HL-60/S4 treated with retinoic acid at 250 ng/mL for 4 days and 3 days (cell line): Measurements from ENCODE around the gene FRAT2.

Source experiments
- in situ Hi-C: fragments of 300-500 bp; cut with MboI; formaldehyde crosslinking; loops from 2 replicates; pipeline ENCODE4 v1.7.0; 2022; ENCODE audit warnings: low sequenced_read_pairs

Gene FRAT2, protein sequence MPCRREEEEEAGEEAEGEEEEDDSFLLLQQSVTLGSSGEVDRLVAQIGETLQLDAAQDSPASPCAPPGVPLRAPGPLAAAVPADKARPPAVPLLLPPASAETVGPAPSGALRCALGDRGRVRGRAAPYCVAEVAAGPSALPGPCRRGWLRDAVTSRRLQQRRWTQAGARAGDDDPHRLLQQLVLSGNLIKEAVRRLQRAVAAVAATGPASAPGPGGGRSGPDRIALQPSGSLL

DNA sequence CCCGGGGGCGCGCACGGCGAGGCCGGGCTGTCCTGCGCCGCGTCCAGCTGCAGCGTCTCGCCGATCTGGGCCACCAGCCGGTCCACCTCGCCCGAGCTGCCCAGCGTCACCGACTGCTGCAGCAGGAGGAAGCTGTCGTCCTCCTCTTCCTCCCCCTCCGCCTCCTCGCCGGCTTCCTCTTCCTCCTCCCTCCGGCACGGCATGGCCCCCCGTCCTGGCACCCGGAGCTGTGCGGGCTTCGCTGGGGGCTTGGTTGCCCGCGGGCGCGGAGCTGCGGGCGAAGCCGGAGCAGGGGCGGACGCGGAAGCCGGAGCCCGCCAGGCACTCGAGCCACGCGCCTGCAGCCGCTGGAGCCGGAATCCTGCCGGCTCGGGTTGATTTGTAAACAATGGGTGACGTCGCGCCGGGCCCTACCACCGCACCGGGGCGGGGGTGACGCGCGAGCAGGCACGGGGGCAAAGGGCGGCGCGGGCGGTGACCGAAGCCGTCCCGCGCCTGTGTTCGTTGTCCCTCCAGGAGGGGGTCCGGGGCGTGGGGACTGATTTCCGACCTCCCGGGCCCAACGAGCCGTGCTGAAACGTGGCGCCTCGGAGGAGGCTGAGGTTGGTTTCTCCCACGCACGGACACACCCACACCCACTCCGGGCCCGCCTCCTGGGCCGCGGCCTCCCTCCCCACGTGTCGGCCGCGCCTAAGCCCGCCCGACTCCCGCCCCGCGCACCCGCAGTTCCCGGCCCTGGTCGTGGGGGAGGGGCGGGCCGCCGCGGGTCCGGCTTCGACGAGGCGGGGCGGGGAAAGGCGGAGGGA lies at the start of gene FRAT2:
TSS of gene FRAT2 (minus strand) at position 360 of the 806 bp plus-strand sequence. CDS start at position 203, 157 bp downstream.
- in situ Hi-C loops, result no loop called here

DNA sequence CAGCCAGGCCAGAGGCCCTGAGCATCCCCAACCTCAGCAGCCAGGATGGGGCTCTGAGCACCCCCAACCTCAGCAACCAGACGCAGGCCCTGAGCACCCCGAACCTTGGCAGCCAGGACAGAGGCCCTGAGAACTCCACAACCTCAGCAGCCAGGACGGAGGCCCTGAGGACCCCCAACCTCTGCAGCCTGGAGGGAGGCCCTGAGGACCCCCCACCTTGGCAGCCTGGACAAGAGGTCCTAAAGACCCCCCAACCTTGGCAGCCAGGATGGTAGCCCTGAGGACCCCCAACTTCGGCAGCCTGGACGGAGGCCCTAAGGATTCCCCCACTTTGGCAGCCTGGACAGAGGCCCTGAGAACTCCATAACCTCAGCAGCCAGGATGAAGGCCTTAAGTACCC lies 49.6 kb upstream of the FRAT2 start:
- in situ Hi-C loops, result no loop called here

DNA sequence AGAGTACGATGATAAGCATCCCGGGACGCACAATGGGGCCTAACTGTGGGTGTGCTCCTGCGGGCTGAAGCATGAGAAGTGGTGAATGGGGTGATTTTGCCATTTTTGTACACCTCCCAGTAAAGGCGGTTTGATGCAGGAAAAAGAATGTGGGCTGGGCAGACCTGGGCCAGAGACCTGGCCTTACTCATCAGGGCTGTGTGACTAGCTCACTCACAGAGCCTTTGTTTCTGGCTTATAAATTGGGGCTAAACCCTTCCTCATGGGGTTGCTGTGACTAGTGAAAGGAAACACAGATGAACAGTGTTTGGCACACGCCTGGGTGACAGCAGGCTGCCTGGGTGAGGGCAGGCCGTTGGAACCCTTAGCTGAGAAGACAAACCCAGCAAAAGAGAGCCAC lies 48.6 kb upstream of the FRAT2 start:
- in situ Hi-C loops, result no loop called here

DNA sequence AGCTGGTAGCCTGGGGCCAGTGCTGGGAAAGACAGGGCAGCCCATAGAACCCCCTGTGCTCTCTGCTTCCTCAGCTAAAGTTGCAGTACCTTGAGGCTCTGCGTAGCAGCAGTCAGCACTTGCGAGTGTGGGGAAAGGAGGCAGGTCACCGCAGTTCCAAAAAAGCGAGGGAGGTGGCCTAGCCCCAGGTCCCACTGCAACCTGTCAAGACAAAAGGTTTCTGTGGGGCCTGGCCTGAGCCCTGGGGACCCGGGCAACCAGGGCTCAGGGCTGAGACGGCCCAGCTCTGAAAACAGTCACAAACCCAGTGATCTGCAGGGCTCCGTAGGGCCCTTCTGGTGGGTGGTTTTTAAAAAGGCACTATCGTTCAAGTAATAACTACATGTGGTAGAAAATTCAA lies 47.1 kb upstream of the FRAT2 start:
- in situ Hi-C loops, result no loop called here

DNA sequence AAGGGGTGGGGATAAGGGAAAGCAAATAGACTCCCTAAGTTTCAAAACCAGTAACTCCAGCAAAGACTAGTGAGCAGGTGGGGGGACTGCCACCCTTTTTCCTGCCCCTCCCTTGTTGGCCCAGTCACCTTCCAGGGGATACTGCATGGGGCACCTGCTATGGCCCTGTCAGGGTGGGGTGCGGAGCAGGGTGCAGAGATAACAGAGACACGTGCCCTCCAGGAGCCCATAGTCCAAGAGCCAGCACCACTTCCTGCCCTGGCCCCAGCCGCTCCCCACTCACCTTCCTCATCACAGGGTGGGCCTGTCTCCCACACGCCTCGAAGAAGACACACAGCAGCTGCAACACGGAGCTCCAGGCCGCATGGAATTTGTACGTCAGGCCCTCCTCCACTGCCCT lies 46.0 kb upstream of the FRAT2 start:
- in situ Hi-C loops, result no loop called here

DNA sequence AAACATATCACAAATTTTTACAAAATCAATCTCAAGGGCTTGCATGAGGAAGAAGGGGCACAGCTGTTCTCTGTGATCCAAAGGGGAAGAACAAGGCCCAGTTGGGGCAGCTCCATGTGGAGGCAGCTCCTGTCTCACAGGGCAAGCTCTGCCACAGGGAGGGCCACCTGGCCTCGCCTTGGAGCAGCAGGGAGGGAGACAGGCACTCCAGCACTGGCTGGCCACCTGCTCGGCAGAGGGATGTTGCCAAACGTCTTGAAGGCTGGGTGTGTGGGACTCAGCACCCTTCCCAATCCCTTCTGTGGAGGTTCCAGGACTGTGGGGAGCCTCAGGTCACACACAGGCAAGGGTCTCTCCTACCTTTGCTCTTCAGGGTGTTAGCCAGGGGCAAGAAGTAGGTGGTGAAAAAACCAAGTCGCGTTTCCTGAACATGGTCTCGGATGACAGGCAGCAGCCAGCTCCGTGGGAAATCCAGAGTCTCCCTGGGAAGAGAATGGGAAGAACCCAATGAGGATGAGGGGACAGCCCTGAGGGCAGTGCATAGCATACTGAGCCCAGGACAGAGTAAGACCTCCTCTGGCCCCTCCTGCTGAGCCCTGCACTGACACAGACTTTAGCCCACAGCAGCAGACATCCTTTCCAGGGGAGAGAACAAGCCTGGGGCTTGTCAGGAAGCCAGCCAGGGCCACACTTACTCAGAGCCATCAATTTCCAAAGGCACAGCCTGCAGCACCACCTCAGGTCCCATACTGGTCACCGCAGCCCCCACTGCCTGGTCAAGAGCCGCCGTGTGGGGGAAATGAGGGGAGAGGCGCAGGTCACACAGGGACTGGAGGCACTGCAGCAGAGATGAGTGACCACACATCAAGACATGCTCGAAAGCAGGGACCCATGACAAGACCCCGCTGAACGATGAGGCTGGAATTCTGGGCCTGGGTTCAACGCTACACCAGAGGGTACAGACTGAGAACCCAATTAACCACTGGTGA lies 44.7 kb upstream of the FRAT2 start:
- in situ Hi-C loops, result no loop called here

DNA sequence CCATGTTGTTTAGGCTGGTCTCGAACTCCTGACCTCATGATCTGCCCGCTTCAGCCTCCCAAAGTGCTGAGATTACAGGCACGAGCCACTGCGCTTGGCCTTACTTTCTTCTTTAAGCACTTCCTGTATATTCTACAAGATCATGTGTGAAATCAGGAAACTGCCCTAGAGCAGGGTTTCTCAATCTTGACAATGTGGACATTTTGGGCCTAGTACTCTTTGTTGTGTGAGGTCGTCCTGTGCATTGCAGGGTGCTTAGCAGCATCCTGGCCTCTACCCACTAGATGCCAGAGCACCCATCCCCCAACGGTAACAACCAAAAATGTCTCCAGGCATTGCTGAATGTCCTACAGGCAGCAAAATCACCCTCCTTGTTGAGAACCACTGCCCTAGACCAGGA lies 41.9 kb upstream of the FRAT2 start:
- in situ Hi-C loops, result no loop called here

DNA sequence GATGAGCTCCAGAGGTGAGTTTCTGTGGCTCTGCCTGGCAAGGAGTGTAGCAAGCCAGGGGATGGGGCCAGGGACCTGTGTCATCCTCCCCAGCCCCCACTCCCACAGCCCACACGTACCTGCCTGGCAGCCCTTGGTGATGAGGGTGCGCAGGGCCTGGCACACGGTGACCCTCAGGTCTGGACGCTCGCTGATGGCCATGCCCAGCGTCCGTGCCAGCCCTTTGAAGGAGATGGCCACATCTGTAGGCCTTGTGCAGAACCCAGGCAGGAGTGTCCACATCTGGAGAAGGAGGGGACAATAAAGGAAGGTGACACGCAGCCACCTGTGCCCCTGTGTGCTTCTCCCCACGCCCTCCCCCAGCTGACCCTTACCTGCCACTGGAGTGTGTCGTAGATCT lies 38.9 kb upstream of the FRAT2 start:
- in situ Hi-C loops, result no loop called here

DNA sequence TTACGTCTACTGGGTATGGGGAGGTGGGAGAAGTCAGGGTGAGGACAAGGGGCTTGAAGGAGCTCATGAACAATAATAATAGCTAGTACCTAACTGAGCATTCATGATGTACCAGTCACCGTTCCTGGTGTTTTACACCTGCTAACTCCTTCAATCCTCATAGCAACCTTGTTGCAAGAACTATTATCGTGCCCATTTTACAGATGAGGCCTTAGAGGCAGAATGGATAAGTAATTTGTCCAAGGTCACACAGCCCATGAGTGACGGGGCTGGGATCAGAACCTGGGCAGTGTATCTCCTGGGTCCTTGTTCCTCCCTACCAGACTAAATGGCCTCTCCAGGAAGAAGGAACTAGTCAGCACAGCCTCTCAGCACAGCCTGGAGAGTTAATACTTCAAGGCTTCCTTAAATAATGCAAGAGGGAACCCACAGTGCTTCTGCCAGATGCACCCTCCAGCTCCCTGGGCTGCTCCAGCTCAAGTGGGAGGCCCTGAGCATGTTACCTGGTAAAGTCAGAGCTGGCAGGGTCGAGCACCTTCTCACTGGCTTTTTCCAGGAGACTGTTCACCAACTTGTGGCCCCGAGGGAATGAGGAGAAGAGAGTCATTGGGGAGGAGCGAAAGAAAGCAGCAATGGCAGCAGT lies 37.8 kb upstream of the FRAT2 start:
- in situ Hi-C loops, result no loop called here

DNA sequence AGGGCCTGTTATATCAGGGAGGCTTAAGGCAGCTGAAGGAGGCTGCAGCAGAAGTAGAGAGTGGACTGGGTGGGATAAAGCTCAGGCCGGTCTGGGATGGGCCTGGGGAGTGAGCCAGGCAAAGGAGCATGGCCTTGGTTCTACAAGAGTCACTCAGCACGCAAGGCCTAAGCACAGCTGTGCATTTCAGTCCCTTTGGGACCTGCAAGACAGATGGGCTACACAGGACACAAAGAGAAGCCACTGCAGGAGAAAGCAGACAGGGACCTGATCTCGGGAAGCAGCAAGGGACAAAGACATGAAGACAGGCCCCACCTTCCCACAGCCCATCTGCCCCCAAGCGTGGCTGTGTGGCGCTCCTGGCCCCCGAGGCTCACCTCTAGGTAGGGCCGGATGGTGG lies 37.2 kb upstream of the FRAT2 start:
- in situ Hi-C loops, result no loop called here

DNA sequence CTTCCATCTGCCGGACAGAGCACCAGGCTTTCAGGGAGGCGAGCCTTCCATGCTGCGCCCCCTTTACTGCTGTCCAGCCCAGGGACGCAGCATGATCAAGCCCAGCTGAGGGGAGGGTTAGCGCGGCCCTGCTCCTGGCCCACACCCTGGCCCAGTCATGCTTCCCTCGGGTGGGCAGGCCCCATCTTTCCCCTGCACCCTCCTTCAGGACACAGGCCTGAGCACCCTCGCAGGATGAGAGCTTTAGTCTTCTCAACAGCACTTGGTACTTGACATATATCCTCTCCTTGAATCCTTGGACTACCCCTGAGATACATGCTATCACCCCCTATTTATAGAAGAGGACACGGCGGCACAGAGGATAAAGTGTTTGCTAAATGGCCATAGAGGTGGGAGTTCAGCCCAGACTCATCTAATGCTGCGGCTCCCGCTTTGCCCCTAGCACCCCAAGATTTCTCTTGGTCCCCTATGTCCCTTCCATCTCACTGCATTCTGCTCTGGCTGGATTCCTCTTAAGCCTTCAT lies 32.7 kb upstream of the FRAT2 start:
- in situ Hi-C loops, result no loop called here

DNA sequence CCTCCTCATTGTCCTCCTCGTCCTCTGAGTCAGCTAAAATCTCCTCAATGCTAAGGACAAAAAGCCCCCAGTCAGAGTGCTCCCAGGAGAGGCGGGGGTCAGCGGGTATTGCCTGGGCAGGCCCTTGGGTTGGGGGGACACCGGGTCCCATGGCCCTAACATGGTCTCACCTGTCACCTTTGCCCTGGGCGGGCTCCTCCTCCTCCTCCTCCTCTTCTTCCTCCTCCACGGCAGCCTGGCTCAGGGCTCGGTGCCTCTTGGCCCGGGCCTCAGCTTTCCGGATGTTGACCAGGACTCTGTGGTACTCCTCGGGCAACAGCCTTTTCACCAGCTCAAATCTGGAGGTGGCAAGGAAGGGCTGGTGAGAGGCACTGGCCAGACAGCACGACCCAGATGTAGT lies 32.0 kb upstream of the FRAT2 start:
- in situ Hi-C loops, result no loop called here

DNA sequence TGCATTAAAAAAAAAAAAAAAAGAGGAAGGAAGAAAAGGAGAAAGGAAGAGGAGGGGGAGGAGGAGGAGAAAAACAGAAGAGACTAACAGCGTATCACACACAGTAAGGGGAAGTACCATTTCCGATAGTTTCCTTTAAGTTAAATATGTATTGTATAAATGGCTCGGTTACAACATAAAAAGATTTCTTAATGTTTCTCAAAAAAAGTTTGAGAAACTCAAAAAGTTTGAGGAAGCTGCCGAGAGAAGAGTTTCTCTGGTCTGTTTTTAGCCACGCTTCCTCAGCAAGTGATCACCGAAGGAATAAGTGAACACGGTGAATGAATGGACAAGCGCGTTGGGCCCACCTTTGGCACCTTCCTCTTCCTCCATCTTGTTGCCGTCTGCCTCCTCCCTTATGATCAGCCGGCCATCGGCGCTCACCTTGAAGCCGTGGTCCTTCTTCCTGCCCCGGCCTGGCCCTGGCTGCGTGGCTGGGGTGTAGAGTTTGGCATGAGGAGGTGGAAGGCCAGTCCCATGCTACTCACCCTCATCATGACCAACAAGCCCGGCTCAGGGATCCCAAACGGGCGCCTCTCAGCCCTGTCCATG lies 31.3 kb upstream of the FRAT2 start:
- in situ Hi-C loops, result no loop called here

DNA sequence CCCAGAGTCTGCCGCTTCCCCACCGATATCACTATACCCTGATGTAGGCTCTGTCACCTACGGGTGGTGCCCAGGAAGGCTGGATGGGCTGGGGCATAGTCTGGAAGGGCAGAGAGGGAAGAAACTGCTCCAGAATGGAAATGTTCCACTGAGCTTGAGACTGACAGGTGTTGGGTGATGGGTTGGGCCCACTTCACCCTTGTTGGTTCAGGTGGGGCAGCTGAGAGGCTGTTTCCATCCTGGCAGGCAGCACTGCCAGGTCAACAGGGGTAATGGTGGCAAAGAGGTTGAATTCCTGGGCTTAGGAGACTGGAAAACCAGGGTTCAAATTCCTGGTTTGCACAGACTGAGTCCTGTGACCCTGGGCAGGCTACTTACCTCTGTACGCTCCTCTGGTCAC lies 28.5 kb upstream of the FRAT2 start:
- in situ Hi-C loops, result no loop called here

DNA sequence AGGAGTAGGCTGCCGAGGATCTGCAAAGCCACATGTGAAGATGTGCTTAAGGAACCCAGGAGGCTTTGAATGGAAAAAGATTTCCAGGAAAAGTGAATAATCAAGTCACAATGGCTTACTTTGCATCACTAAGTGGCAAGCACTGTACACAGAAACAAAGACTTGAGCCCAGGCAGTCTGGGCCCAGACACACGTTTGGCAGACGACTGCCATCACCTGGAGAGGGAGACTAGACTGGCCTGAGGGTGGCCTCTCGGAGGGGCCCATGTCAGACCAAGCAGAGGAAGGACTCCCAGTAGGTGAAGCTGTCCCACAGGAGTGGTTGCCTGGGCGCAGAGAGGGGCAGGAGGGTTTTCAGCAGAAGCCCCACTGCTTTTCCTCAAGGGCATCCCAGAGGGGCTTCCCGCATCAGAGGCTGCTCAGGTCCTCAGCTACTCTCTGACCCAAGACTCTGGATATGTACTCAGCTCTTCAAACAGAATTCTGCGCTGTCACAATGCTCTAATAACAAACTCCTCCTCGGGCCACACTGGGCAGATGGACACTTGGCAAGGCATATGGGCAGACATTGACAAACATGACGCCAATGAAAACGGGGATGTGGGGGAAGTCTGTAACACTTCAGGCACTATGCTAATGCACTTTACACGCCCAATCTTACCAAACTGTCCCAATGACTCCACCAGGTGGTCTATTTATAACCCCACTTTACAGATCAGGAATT lies 27.9 kb upstream of the FRAT2 start:
- in situ Hi-C loops, result no loop called here

DNA sequence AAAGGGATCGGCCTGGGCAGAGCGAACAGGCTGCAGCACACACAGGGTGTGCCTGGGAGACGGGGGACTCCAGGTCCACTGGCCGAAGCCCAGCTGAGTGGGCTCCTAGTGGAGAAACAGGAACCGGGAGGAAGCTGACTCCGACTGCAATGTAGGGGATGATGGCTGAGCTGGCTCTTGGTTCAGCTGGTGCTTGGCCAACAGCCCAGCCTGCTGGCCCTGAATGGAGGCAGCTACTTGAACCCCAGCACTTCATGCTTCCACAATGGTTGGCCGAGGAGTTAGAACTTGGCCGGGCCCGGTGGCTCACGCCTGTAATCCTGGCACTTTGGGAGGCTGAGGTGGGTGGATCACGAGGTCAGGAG lies 27.0 kb upstream of the FRAT2 start:
- in situ Hi-C loops, result no loop called here

DNA sequence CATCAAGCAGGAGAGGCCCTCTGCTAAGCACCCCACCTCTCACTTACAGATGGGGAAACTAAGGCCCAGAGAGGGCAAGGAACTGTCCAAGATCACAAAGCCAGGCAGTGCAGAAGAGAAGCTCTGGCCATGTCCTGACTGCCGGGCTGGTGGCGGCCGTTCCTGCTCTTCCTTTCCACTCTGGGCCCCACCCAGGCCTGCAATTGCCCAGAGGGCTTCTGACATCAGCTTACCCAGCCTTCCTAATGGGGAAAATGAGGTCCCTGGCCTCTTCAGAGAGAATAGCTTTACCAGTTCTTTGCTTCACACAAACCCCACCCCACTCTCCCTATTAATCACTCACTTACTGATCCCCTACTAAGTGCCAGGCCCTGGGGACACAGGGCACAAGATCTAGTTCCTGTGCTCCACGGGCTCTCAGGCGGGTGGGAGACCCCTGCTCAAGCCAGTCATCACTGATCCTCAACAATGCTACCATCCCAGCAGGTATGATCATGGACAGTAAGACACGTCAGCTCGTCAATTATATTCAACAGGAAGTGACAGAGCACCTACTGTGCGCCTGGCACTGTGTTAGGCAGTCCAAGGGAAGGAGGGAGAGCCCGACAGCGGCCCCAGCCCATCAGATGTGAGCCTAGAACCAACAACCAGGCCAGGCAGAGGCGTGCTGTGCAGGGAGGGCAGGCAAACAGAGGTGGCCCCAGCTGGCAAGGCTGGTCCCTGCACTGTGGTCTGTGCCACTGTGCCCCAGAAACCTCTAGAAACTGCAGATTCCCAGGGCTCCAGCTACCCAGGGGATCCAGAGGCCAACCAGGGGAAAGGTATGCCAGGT lies 26.4 kb upstream of the FRAT2 start:
- in situ Hi-C loops, result no loop called here

DNA sequence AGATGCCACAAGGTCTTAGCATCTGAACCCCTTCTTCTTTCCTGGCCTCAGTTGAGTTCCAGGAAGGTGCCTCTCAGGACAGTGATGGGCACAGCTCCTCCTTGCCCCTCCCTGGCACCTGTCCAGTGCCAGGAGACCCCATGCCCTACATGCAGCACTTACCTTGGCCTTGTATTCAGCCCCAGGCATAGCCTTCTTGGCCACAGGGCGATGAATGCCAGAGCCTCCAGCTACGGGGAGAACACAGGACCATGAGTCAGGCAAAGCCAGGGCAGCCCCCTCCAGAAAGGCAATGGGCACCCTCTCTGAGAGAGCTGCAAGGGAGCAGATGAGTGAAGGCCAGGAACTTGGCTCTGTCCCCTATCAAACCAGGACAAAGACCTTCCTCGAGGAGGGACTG lies 24.3 kb upstream of the FRAT2 start:
- in situ Hi-C loops, result no loop called here

DNA sequence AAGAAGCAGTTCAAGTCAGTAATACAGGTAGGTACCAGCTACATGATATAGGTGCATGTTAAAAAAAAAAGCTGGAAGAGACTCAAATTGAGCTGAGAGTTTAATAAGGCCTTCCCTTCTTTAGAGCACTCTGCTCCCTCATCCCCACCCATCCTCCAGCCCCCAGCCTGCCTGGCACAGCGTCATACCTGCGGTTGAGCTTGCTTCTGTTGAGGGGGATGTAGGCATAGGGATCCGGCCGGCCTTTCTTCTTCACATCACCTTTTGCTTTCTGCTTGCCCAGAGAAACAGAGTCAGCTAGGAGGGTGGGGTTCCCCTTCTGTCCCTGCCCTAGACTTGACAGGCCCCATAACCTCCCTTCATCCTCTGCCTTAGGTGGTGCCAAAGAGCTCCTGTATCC lies 23.8 kb upstream of the FRAT2 start:
- in situ Hi-C loops, result no loop called here
